Erythroblast (primary cell): ENCODE data around the gene ZNF154.
"Not testable (repeated sequence)": the region's sequence is repeated elsewhere in the genome, so short reads cannot be mapped to it uniquely, and the experiment has no call there.

Experiments used
- DNase-seq, 2 experiments: peaks; one replicate each; lab custom pipeline; 2025; lab: John Stamatoyannopoulos, UW
- GATA1 ChIP-seq: IDR thresholded peaks from 2 replicates; pipeline ENCODE4 v1.6.1; 2011; ENCODE audit warnings: low read depth, mild to moderate bottlenecking, control low read depth, low read length, moderate library complexity
- POLR2A ChIP-seq: IDR thresholded peaks from 2 replicates; pipeline ENCODE4 v1.6.1; 2011; ENCODE audit warnings: mild to moderate bottlenecking, low read length

ZNF154 gene

GRCh38 chr19:57708641-57709361 lies at the start of gene ZNF154:
ZNF154 (minus strand) TSS chr19:57709204; CDS start chr19:57708971, 233 bp downstream.
- TF ChIP-seq POLR2A: no peak
- no peak for TF ChIP-seq GATA1
- peak in 1 of 2 experiments; percentile 50 for DNase-seq

DNA sequence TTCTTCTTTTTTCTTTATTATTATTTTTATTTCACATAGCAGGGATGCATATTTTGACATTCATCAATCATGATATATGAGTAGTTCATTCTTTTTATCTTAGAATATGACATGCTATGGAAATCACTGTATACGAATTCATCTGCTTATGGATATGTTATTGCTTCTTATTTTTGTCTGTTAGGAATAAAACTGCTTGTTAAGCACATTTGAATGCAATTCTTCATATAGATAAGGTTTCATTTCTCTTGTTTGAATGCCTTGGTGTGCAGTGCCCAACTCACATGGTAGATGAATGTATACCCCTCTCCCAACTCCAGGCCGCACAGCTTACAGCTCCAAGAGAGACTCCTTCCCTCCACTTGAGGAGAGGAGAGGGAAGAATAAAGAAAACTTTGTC lies 48.9 kb upstream of the ZNF154 start:
- TF ChIP-seq GATA1 (no peak), POLR2A (no peak)

GRCh38 chr19:57755031-57755430 lies 46.0 kb upstream of the ZNF154 start:
- TF ChIP-seq POLR2A (no peak), GATA1 (no peak)
- no peak for DNase-seq

More for the DNA sequence above, 48.9 kb upstream of the ZNF154 start:
- DNase-seq: no peak

- no peak for TF ChIP-seq GATA1
- TF ChIP-seq POLR2A: no peak
- peak in 1 of 2 experiments; percentile 21 for DNase-seq
Measured at GRCh38 chr19:57754091-57754673, 45.2 kb upstream of the ZNF154 start.

DNA sequence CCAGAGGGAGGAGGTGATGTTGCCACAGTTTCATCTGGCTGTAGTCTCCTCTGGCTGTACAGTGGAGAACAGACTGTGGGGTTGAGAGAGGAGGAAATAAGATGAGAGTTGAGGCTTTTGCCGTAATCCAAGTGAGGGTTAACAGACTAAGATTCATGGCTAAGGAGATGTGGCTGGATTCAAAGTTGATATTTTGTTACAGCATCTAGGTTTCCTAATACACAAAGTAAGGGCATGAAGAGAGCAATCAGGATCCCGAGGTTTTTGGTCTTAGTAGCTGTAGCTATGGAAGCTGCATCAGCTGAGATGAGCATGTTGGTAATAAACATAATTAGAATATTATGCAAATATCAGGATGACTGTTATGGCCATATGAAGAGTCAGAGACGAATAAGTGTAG lies 39.0 kb upstream of the ZNF154 start:
- no peak for DNase-seq
- TF ChIP-seq GATA1 (no peak), POLR2A (no peak)

DNA sequence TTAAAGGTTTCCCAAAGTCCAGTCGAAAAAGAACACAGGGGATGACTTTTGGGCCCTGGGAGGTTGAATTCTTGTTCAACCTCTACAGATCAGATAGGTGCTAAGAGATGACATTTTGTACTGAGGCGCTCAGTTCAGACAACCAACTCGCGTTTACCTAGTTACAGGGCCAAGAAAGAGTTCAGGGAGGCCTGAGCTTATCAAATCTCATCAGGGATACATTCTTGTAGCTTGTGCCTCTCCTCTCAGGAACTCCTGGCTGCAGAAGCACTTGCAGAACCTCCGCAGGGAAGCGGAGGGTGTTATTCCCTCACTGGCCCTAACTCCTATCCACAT lies 38.4 kb upstream of the ZNF154 start:
- DNase-seq: peak; percentile 62 to 63
- TF ChIP-seq GATA1 (no peak), POLR2A (no peak)

DNA sequence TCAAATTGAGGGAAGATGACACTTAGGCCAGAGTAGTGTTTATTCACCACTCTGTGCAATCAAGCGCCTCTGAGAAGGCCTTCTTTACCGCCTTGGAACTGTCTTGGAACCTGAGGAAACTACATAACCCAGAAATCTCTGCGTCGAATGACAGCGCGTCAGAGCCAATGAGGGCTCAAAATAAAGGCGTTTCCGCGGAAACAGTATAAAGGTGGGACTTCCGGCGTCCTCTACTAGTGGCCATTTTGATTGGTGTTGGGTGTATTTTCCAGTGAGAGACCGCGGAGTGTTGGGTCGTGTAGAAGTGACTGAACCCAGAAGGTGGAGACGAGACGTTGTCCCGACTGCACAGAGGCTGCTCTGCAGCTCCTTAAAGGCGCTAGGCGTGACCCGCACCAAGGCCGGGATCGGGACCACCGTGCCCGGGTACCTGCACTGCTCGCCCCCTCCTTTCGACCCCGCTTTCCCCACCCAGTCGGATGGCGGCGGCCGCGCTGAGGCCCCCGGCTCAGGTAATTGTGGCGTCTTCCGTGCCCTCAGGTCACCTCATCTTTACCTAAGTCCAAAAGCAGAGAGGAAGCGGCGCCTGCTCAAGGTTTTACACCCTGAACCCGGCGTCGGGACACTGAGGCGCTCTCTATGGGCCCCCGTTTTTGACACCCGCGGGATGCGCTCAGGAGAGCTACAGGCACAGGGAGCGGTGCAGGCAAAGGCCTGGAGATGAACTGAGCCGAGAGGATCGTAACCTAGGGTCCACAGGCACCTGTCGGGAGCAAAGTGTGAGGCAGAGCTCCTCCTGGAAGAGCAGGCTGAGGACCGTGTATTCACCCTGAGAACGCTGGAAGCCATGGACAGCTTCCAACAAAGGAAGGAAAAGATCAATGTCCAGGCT lies 37.8 kb upstream of the ZNF154 start, which contains the start of gene ZNF776:
Gene ZNF776 (plus strand): TSS at position 236 of the 892 bp plus-strand sequence. CDS start 244 bp downstream, at position 480.
- TF ChIP-seq GATA1 (no peak), POLR2A (peak; percentile 87)
- DNase-seq: peak; percentile 94

DNA sequence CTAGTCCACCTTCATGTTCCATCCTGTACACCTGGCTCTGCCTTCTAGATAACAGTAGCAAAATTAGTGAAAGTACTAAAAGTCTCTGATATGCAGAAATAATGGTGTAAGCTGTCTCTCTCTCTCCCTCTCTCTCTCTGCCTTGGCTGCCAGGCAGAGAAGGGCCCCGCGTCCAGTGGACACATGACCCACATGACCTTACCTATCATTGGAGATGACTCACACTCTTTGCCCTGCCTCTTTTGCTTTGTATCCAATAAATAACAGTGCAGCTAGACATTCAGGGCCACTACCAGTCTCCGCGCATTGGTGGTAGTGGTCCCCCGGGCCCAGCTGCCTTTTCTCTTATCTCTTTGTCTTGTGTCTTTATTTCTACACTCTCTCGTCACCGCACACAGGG lies 29.8 kb upstream of the ZNF154 start:
- not testable (repeated sequence) for DNase-seq

- peak; percentile 13 to 32 for DNase-seq
Measured at GRCh38 chr19:57738320-57738719, 29.3 kb upstream of the ZNF154 start.

DNA sequence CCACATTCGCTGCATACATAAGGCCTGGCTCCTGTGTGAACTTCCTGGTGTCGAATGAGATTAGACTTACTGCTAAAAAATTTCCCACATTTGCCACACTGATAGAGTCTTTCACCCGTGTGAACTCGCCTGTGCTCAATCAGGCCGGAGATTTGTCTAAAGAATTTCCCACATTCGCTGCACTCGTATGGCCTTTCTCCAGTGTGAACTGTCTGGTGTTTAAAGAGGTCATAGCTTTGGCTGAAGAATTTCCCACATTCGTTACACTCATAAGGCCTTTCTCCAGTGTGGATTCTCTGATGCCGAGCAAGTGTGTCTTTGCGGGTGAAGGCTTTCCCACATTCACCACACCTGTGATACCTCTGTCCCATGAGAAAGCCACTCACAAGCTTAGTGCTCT lies 11.9 kb upstream of the ZNF154 start:
- TF ChIP-seq GATA1: no peak
- TF ChIP-seq POLR2A: no peak
- DNase-seq: peak in 1 of 2 experiments; percentile 40

DNA sequence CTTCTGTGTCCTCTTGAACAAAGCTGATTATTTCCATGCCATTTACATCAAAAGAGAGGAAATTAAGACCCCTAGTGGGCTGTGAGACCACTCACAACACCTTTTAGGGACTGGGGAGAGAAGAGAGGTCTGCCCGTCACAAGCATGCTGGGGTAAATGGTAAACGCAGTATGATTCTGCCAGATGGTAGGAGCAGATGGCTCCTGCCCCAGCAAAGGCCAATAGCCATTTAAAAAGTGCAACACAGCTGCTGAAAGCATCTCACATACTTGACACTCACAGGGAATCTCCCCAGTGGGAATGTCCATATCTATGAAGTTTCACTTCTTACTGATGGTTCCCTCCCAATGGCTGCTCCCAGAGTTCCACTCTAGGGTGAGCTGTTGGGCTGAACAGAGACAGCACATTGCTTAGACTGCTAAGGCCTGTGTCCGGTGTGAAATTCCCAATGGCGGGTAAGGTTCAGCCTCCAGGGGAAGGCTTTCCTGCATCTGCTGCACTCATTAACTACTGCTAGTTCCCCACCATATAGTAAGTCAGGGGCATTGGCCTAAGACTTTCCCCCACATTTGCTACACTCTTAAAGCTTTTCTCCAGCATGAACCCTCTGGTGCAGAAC lies 11.0 kb upstream of the ZNF154 start:
- DNase-seq: no peak
- TF ChIP-seq GATA1 (no peak), POLR2A (no peak)

DNA sequence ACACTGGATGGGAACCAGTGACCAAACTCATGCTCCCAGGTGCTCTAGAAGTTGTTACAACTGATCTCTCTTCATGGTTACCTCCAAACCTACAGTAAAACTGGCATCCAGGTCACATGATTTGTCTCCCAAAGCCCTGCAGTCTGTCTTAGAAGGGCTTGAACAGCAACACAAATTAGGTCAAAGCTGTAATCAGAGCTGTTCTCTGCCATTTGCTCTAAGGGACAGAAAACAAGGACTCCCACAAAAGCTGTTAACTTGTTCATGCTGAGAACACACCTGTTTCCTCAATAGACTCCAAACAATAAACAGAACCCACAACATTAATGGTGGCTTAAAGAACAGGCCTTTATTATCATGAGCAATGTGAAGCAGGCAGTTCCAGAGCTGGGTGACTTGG lies 10.4 kb upstream of the ZNF154 start:
- DNase-seq: no peak
- TF ChIP-seq POLR2A: no peak
- no peak for TF ChIP-seq GATA1

DNA sequence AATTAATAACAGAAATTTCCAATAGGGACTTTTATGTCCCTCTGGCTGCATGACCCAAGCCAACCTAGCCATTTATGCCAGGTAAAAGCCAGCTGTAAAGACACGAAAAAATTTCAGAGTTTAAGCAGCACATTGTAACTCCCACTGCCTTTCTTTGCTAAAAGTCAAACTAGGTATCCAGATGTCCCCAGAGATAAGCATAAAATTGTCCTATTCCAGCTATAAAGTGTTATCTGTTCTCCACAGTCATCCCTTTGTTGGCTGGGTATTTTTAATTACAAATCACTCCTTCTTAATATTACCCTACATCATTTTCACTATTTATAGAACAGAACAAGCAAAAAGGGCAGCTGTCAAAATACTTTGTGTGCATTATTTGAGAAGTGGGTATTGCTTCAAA lies 3.2 kb upstream of the ZNF154 start:
- DNase-seq: peak in 1 of 2 experiments; percentile 28
- TF ChIP-seq GATA1 (no peak), POLR2A (no peak)
